ENCODE data around the gene PLXNB2. TPM values are rescaled to one million over a fixed set of nuclear protein-coding genes. Genes with fewer than 3 reads are reported as not detected.
A peak's percentile ranks its signal among the peaks of the same experiment; 100 is the strongest.
"Not testable (repeated sequence)": the region's sequence is repeated elsewhere in the genome, so short reads cannot be mapped to it uniquely, and the experiment has no call there.

The PLXNB2 gene
- total and polyA plus RNA-seq, 5 donors, result 60.0 to 110 (median 85.2) TPM

DNA sequence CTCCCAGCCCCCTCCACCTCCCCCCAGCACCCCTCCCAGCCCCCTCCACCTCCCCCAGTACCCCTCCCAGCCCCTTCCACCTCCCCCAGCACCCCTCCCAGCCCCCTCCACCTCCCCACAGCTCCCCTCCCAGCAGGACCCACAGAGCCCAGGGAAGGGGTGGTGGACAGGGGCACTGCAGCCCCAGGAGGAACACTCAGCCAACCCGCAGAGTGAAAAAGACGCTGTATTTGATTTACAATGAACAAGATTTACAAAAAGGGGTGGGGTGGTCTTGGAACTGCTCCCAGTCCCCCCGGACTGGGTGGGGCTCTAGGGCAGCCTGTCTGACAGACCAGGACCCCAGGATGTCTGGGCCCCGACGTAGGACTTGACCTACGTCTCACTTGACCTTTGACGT lies 32.7 kb downstream of the PLXNB2 start:
- no peaks in the 10 kb centered on the region for H3K4me1 ChIP-seq (ENCODE audit: control insufficient read depth, insufficient read depth, low read length)
- H3K9me3 ChIP-seq (ENCODE audit: control insufficient read depth, low read length), result no peaks in the 10 kb centered on the region
- ATAC-seq (no peak), DNase-seq (no peak)
- no peak overlapping the region for H3K27ac ChIP-seq (ENCODE audit: low read length)
- no peak overlapping the region for H3K4me3 ChIP-seq (ENCODE audit: low read length)
- no peaks in the 10 kb centered on the region for H3K27me3 ChIP-seq (ENCODE audit: control insufficient read depth, insufficient read depth)
- 60% methylated on average over 7 of the region's 7 CpGs for WGBS
- intact Hi-C loops (cut with DNase I), result loop anchor here (5.0 kb wide), 3 partner anchors 38 to 68 kb away; partner anchors contain the start of genes DENND6B (in 4 of the 4) and PPP6R2 (in 1 of the 4)

DNA sequence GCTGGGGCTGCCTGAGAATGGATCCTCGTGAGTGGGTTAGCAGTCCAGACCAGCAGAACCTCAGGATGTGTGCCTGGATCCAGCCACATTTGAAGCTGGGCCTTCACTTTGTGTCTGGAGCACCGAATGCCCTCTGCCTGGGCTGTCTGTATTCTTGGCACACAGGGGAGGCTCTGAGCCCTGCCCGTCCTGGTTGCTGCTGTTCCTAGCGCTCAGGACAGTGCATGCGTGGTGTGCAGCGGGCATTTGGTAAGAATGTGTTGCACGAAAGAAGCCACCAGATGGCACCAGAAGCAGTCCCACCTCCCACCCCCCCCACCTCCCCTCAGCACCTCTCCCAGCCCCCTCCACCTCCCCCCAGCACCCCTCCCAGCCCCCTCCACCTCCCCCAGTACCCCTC lies 33.1 kb downstream of the PLXNB2 start:
- DNase-seq (peak in 2 of 3 donors; percentile 54 to 84), ATAC-seq (peak; percentile 9 to 15)
- H3K4me3 ChIP-seq (ENCODE audit: low read length), result no peak overlapping the region
- WGBS, result 25% methylated on average over 7 of the region's 7 CpGs
- intact Hi-C loops (cut with DNase I), result loop anchor here in 1 of 4 donors (5.0 kb wide), 2 partner anchors 53 to 68 kb away; partner anchors contain the start of genes DENND6B and PPP6R2
- no peak overlapping the region for H3K27ac ChIP-seq (ENCODE audit: low read length)
- H3K4me1 ChIP-seq (ENCODE audit: control insufficient read depth, insufficient read depth, low read length), result no peaks in the 10 kb centered on the region
- no peaks in the 10 kb centered on the region for H3K9me3 ChIP-seq (ENCODE audit: control insufficient read depth, low read length)
- H3K27me3 ChIP-seq (ENCODE audit: control insufficient read depth, insufficient read depth), result no peaks in the 10 kb centered on the region

GRCh38 chr22:50273781-50274180 lies 33.7 kb downstream of the PLXNB2 start:
- DNase-seq; H3K27ac ChIP-seq (ENCODE audit: low read length); H3K4me3 ChIP-seq (ENCODE audit: low read length); ATAC-seq; H3K4me1 ChIP-seq (ENCODE audit: control insufficient read depth, insufficient read depth, low read length); H3K9me3 ChIP-seq (ENCODE audit: control insufficient read depth, low read length); H3K27me3 ChIP-seq (ENCODE audit: control insufficient read depth, insufficient read depth): not testable (repeated sequence)
- 79% methylated on average over 10 of the region's 10 CpGs for WGBS
- intact Hi-C loops (cut with DNase I), result loop anchor here in 1 of 4 donors (5.0 kb wide), 2 partner anchors 54 to 69 kb away; partner anchors contain the start of genes DENND6B and PPP6R2

DNA sequence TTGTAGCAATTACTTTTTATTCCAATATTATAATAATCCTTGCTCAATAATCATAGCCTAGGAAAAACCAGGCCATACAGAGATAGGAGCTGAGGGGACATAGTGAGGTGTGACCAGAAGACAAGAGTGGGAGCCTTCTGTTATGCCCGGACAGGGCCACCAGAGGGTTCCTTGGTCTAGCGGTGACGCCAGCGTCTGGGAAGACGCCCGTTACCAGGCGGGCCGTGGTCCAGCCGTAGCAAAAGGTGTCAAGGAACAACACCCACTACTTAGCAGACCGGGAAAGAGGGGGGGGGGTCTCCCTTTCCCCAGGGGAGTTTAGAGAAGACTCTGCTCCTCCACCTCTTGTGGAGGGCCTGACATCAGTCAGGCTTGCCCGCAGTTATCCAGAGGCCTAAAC lies 34.1 kb downstream of the PLXNB2 start:
- not testable (repeated sequence) for H3K27ac ChIP-seq (ENCODE audit: low read length); ATAC-seq; H3K9me3 ChIP-seq (ENCODE audit: control insufficient read depth, low read length); DNase-seq; H3K4me3 ChIP-seq (ENCODE audit: low read length); H3K27me3 ChIP-seq (ENCODE audit: control insufficient read depth, insufficient read depth); H3K4me1 ChIP-seq (ENCODE audit: control insufficient read depth, insufficient read depth, low read length)
- intact Hi-C loops (cut with DNase I), result loop anchor here in 1 of 4 donors (5.0 kb wide), 2 partner anchors 54 to 69 kb away; partner anchors contain the start of genes DENND6B and PPP6R2
- 44% methylated on average over 11 of the region's 11 CpGs for WGBS

DNA sequence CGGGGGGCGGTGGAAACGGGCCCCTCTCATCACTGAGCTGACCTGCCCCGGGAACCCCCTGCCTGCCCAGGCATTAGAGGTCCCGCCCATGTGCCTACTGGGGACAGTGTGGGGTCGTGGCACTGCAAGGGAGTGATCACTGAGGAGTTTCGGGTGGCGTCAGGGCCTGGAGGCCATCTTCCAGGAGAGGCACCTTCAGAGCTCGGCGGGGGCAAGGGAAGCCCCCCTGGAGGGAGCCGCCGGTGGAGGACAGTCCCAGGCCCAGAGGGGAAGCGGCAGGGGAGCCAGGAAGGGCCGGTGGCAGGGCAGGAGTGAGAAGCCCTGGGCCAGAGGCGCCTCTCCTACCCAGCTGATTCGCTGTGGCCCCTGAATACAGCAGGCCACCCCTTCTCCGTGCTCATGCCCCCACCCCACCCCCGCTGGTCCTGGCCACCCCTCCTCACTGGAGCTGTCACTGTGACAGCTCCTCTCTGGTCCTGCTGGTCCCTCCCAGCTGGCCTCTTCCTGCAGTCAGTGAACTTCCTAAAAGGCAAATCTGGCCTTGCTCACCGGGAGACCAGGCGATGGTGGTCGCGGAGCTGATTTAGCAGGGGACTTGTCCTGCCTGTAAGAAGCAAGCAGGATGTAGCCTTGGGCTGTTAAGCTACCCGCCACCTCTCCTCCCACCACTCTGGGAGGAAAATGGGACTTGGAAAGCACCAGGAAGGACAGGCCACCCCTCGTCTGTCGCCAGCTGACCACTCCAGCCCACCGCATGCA lies 35.2 kb downstream of the PLXNB2 start:
- intact Hi-C loops (cut with DNase I), result loop anchor here in 1 of 4 donors (5.0 kb wide), 2 partner anchors 55 to 70 kb away; partner anchors contain the start of genes DENND6B and PPP6R2
- no peaks in the 10 kb centered on the region for H3K27me3 ChIP-seq (ENCODE audit: control insufficient read depth, insufficient read depth)
- no peaks in the 10 kb centered on the region for H3K4me1 ChIP-seq (ENCODE audit: control insufficient read depth, insufficient read depth, low read length)
- H3K4me3 ChIP-seq (ENCODE audit: low read length), result no peak overlapping the region
- 39% methylated on average over 26 of the region's 26 CpGs for WGBS
- H3K27ac ChIP-seq (ENCODE audit: low read length), result no peak overlapping the region
- ATAC-seq, result no peak
- DNase-seq, result no peak
- no peaks in the 10 kb centered on the region for H3K9me3 ChIP-seq (ENCODE audit: control insufficient read depth, low read length)

- Histone ChIP-seq H3K4me1 (ENCODE audit: control insufficient read depth, insufficient read depth, low read length) (no peaks in the 10 kb centered on the region), H3K27ac (ENCODE audit: low read length) (no peak overlapping the region), H3K4me3 (ENCODE audit: low read length) (peak overlapping the region; percentile 39), H3K9me3 (ENCODE audit: control insufficient read depth, low read length) (no peaks in the 10 kb centered on the region), H3K27me3 (ENCODE audit: control insufficient read depth, insufficient read depth) (no peaks in the 10 kb centered on the region)
- peak; percentile 78 to 90 (median 89) for DNase-seq
- peak; percentile 38 to 54 for ATAC-seq
- 1% methylated on average over 45 of the region's 45 CpGs for WGBS
- intact Hi-C loops (cut with DNase I), result loop anchor here in 1 of 4 donors (5.0 kb wide), 2 partner anchors 56 to 71 kb away; partner anchors contain the start of genes DENND6B and PPP6R2
Measured at GRCh38 chr22:50271519-50271970, 35.9 kb downstream of the PLXNB2 start.

DNA sequence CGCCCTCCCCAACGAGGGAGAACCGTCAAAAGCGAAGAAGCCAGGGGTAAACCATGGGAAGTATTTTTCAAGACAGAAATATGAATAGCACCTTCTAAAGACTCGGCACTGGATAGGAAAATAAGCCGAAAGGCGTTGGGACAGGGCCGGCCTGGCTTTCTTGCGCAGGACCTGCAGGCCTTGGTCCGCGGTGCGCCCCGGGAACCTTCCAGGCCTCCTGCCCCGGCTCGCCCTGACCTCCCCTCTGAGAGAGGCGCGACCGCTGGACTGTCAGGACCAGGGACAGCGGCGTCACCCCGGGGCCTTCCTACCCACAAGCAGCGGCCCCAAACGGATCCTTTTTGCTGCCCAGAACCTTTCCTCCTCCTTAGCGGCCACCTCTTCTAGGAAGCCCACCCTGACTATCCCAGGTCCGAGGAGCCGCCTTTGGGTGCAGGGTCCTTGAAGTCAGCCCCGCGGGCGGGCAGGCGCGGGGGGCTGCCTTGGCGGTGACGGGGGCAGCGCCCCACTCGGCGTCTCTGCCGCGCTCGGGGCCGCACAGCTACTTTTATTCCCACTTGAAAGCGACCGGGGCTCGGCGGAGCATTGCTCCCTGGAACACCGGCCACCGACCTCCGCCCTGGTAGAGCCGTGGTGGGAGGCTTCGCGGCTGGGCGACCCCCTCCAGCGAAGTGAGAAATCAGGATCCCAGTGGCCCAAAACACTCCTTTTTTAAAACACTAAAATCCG lies 36.6 kb downstream of the PLXNB2 start:
- H3K4me1 ChIP-seq (ENCODE audit: control insufficient read depth, insufficient read depth, low read length), result no peaks in the 10 kb centered on the region
- DNase-seq, result peak; percentile 79 to 92 (median 89)

DNA sequence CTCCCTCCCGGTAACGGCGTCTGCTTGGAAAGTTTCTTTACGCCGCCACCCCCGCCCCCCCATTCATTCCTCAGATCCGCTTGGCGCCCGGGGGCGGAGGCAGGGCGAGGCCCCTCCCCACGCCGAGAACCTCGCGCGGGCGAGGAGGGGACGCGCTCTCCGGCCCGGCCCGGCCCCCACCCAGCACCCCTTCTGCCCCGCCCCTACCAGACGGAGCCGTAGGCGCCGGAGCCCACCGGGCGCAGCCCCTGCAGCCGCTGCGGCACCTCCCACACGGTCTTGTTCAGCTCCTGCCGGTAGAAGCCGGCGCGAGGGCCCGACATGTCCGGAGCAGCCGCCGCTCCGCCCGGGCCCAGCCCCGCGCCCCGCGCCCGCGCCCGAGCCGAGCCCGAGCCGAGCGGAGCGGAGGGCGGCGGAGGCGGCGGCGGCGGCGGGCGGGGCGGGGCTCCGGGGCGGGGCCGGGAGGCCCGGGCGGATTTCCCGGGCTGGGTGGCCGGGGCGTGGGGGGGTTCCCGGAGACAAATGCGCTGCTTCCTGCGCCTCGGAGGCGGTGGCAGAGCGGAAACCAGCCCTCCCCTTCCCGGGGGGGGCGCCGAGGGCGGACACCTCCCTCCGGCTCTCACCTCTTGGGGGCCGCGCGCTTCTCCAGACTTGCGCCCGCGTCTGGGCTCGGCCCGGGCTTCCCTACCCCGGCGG lies 37.3 kb downstream of the PLXNB2 start, which contains the start of gene MAPK11:
Gene MAPK11, minus strand, starts transcription at position 411 of the 696 bp plus-strand sequence. Its CDS starts 88 bp downstream, at position 323.
- H3K4me1 ChIP-seq (ENCODE audit: control insufficient read depth, insufficient read depth, low read length), result no peaks in the 10 kb centered on the region
- peak; percentile 77 to 88 (median 88) for DNase-seq
- peak within 1 kb of the TSS; percentile 79 for H3K4me3 ChIP-seq (ENCODE audit: low read length)
- peak within 1 kb of the TSS; percentile 42 for H3K27ac ChIP-seq (ENCODE audit: low read length)
- intact Hi-C loops (cut with DNase I), result loop anchor here in 1 of 4 donors (5.0 kb wide), 2 partner anchors 57 to 72 kb away; partner anchors contain the start of genes DENND6B and PPP6R2
- peak; percentile 26 to 47 for ATAC-seq
- no peaks in the 10 kb centered on the region for H3K9me3 ChIP-seq (ENCODE audit: control insufficient read depth, low read length)
- under 1% methylated on average over 91 of the region's 92 CpGs for WGBS
- no peaks in the 10 kb centered on the region for H3K27me3 ChIP-seq (ENCODE audit: control insufficient read depth, insufficient read depth)

More for the DNA sequence above, 36.6 kb downstream of the PLXNB2 start:
- H3K27me3 ChIP-seq (ENCODE audit: control insufficient read depth, insufficient read depth), result no peaks in the 10 kb centered on the region
- intact Hi-C loops (cut with DNase I), result loop anchor here in 1 of 4 donors (5.0 kb wide), 2 partner anchors 56 to 71 kb away; partner anchors contain the start of genes DENND6B and PPP6R2
- H3K27ac ChIP-seq (ENCODE audit: low read length), result peak overlapping the region; percentile 0
- peak; percentile 49 to 53 for ATAC-seq
- H3K9me3 ChIP-seq (ENCODE audit: control insufficient read depth, low read length), result no peaks in the 10 kb centered on the region
- peak overlapping the region; percentile 79 for H3K4me3 ChIP-seq (ENCODE audit: low read length)
- WGBS, result 1% methylated on average over 53 of the region's 53 CpGs

- intact Hi-C loops (cut with DNase I), result no loop called here
- no peak for DNase-seq
- no peak for ATAC-seq
- Histone ChIP-seq H3K9me3 (ENCODE audit: control insufficient read depth, low read length) (no peaks in the 10 kb centered on the region), H3K4me1 (ENCODE audit: control insufficient read depth, insufficient read depth, low read length) (no peaks in the 10 kb centered on the region), H3K27ac (ENCODE audit: low read length) (no peak overlapping the region), H3K4me3 (ENCODE audit: low read length) (peak overlapping the region; percentile 79), H3K27me3 (ENCODE audit: control insufficient read depth, insufficient read depth) (no peaks in the 10 kb centered on the region)
- WGBS, result 20% methylated on average over 18 of the region's 18 CpGs
Measured at GRCh38 chr22:50269573-50269969, 37.9 kb downstream of the PLXNB2 start.

DNA sequence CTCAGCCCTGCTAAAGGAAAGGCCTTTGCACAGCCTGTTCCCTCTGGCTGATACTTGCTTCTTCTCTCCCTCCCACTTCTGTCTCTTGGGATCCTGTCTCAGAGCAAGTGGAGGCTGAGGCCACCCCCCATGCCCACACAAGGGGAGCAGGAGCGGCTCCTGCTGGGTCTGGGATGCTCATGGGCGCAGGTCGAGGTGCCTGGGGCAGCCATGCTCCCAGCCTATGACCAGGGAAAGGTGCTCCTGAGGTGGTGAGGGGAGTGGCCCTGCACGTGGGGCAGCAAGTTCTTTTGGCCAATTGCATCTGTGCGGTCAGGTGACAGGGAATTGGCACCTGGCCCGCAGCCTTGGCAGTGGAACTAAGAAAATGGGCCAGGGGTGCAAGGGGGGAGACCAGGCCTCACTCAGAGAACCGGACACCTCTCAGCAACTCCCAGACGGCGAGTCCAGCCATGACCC lies 38.8 kb downstream of the PLXNB2 start:
- Histone ChIP-seq H3K4me3 (ENCODE audit: low read length) (no peak overlapping the region), H3K9me3 (ENCODE audit: control insufficient read depth, low read length) (no peaks in the 10 kb centered on the region), H3K27me3 (ENCODE audit: control insufficient read depth, insufficient read depth) (no peaks in the 10 kb centered on the region), H3K4me1 (ENCODE audit: control insufficient read depth, insufficient read depth, low read length) (no peaks in the 10 kb centered on the region), H3K27ac (ENCODE audit: low read length) (no peak overlapping the region)
- WGBS, result 44% methylated on average over 9 of the region's 9 CpGs
- intact Hi-C loops (cut with DNase I), result no loop called here
- DNase-seq (no peak), ATAC-seq (no peak)

All from right cardiac atrium (tissue), 5 donors.